Astrocyte (in vitro differentiated cells and primary cell): ENCODE data around the gene MLH1. TPM values are rescaled to one million over a fixed set of nuclear protein-coding genes. Genes with fewer than 3 reads are reported as not detected.

Source experiments
- DNase-seq: peaks from one replicate; pipeline ENCODE4 v3.0.0-alpha.2; 2010; ENCODE audit warnings: low read depth
- FAIRE-seq: peaks from 2 replicates; lab custom pipeline; 2011; peaks lifted over from hg19 to GRCh38; lab: Jason Lieb, UNC
- H2AFZ ChIP-seq: 2 replicates; pipeline ENCODE4 v1.6.0; 2012; ENCODE audit warnings: low read depth, low read length, inconsistent platforms
- H3K27ac ChIP-seq: 2 replicates; pipeline ENCODE4 v1.5.1; 2011; ENCODE audit warnings: low read depth, low read length, inconsistent platforms
- H3K27me3 ChIP-seq: 2 replicates; pipeline ENCODE4 v1.6.0; 2011; ENCODE audit warnings: low read length, inconsistent platforms; ENCODE audit not compliant: insufficient read depth
- H3K36me3 ChIP-seq: 2 replicates; pipeline ENCODE4 v1.5.1; 2011; ENCODE audit warnings: low read length, inconsistent platforms; ENCODE audit not compliant: insufficient read depth
- H3K4me1 ChIP-seq: 2 replicates; pipeline ENCODE4 v1.5.1; 2011; ENCODE audit warnings: low read length, inconsistent platforms; ENCODE audit not compliant: insufficient read depth
- H3K4me2 ChIP-seq: 2 replicates; pipeline ENCODE4 v1.6.0; 2012; ENCODE audit warnings: low read length, inconsistent platforms
- H3K4me3 ChIP-seq: 2 replicates; pipeline ENCODE4 v1.5.1; 2011; ENCODE audit warnings: low read depth, mild to moderate bottlenecking, low read length, inconsistent platforms; ENCODE audit not compliant: insufficient read depth
- H3K79me2 ChIP-seq: 2 replicates; pipeline ENCODE4 v1.6.0; 2012; ENCODE audit warnings: mild to moderate bottlenecking, low read length, inconsistent platforms; ENCODE audit not compliant: insufficient read depth
- H3K9ac ChIP-seq: 2 replicates; pipeline ENCODE4 v1.6.0; 2012; ENCODE audit warnings: mild to moderate bottlenecking, low read length, inconsistent platforms
- H3K9me3 ChIP-seq: 2 replicates; pipeline ENCODE4 v1.5.1; 2012; ENCODE audit warnings: low read depth, mild to moderate bottlenecking, low read length, inconsistent platforms; ENCODE audit not compliant: insufficient read depth
- H4K20me1 ChIP-seq: 2 replicates; pipeline ENCODE4 v1.6.0; 2012; ENCODE audit warnings: low read length, inconsistent platforms; ENCODE audit not compliant: insufficient read depth
- H3K27ac Mint-ChIP-seq: one replicate; pipeline ENCODE4 v1.8.0; 2021; ENCODE audit warnings: mild to moderate bottlenecking, mixed read lengths; ENCODE audit not compliant: unreplicated experiment
- H3K27me3 Mint-ChIP-seq: one replicate; pipeline ENCODE4 v1.8.0; 2021; ENCODE audit warnings: low read depth, mixed read lengths; ENCODE audit not compliant: unreplicated experiment
- H3K36me3 Mint-ChIP-seq: one replicate; pipeline ENCODE4 v1.8.0; 2021; ENCODE audit warnings: low read depth, mixed read lengths; ENCODE audit not compliant: unreplicated experiment
- H3K4me1 Mint-ChIP-seq: one replicate; pipeline ENCODE4 v1.8.0; 2021; ENCODE audit warnings: low read depth, mixed read lengths; ENCODE audit not compliant: unreplicated experiment
- H3K4me3 Mint-ChIP-seq: one replicate; pipeline ENCODE4 v1.8.0; 2021; ENCODE audit warnings: mild to moderate bottlenecking, moderate library complexity, mixed read lengths; ENCODE audit not compliant: unreplicated experiment
- H3K9me3 Mint-ChIP-seq: one replicate; pipeline ENCODE4 v1.8.0; 2021; ENCODE audit warnings: mild to moderate bottlenecking, mixed read lengths; ENCODE audit not compliant: unreplicated experiment
- EZH2 ChIP-seq: IDR thresholded peaks from 2 replicates; pipeline ENCODE4 v1.6.1; 2012; ENCODE audit warnings: mild to moderate bottlenecking, low read length, inconsistent platforms; ENCODE audit not compliant: insufficient read depth
- total RNA-seq: library from RNA; stranded (reverse); gene quantifications from 2 replicates; pipeline ENCODE4 v1.2.1, GENCODE V29; 2021
- TF ChIP-seq, protein P1 (sequence below): IDR thresholded peaks from 2 replicates; pipeline ENCODE4 v1.5.1; 2011; ENCODE audit warnings: low read depth, mild to moderate bottlenecking, inconsistent platforms, low read length, moderate library complexity; ENCODE audit not compliant: insufficient read depth

The MLH1 gene
- total RNA-seq, 1 donor from 2014 or later: 32.0 TPM

DNA sequence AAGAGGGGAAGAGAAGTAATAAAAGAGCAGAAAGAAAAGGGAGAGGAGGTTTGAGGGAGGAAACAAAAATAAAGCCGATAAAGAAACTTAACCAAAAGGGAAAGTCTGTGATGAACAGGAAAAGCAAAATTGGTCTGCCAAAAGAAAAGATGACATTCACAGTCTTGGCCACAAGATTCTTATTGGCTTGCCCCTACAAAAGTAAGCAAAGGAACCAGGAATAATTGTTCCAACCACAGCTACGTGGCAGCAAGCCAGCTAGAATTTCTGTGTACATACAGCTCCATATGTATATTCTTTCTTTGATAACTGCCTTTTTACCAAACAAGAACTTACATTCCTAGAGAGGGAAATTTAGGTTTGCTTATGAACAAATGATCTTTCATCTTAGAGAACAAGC lies 79.6 kb downstream of the MLH1 start:
- peaks cover 5% of the 10 kb centered on the region for H3K36me3 ChIP-seq
- DNase-seq (peak; percentile 86), FAIRE-seq (peak; percentile 95)
- Mint-ChIP-seq H3K4me1 (peaks cover 33% of the 10 kb centered on the region), H3K9me3 (peaks cover 2% of the 10 kb centered on the region), H3K36me3 (peaks cover 16% of the 10 kb centered on the region), H3K4me3 (peak overlapping the region; percentile 51), H3K27ac (peak overlapping the region; percentile 75), H3K27me3 (no peaks in the 10 kb centered on the region)
- H3K27me3 ChIP-seq: no peaks in the 10 kb centered on the region
- TF ChIP-seq EZH2: no peak
- TF ChIP-seq, protein P1, sequence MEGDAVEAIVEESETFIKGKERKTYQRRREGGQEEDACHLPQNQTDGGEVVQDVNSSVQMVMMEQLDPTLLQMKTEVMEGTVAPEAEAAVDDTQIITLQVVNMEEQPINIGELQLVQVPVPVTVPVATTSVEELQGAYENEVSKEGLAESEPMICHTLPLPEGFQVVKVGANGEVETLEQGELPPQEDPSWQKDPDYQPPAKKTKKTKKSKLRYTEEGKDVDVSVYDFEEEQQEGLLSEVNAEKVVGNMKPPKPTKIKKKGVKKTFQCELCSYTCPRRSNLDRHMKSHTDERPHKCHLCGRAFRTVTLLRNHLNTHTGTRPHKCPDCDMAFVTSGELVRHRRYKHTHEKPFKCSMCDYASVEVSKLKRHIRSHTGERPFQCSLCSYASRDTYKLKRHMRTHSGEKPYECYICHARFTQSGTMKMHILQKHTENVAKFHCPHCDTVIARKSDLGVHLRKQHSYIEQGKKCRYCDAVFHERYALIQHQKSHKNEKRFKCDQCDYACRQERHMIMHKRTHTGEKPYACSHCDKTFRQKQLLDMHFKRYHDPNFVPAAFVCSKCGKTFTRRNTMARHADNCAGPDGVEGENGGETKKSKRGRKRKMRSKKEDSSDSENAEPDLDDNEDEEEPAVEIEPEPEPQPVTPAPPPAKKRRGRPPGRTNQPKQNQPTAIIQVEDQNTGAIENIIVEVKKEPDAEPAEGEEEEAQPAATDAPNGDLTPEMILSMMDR: no peak
- H4K20me1 ChIP-seq: peaks cover 3% of the 10 kb centered on the region
- no peaks in the 10 kb centered on the region for H3K79me2 ChIP-seq
- H3K4me3 ChIP-seq: peak overlapping the region; percentile 20
- H3K9me3 ChIP-seq: no peaks in the 10 kb centered on the region
- peak overlapping the region; percentile 51 for H3K9ac ChIP-seq
- H2AFZ ChIP-seq: no peak overlapping the region
- peaks cover 30% of the 10 kb centered on the region for H3K4me1 ChIP-seq
- H3K27ac ChIP-seq: peak overlapping the region; percentile 55
- peak overlapping the region; percentile 83 for H3K4me2 ChIP-seq

DNA sequence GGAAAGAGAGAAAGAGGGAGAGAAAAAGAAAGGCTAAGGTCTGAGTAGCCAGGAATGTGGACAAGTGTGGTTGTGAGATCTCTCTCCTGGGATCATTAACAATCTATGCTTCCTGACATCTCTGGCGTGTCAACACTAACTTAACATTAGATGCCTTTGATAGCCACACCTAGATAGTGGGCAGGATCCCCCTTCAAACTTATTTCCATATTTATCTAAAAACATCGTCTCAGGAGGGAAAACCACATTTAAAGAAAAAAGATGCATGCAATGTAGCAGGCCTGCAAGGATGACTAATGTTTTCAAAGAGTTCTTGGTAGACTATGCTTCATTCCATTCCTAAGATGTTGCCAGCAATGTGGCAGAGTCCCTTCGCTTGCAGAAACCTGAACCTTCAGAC lies 80.9 kb downstream of the MLH1 start:
- Histone ChIP-seq H3K27me3 (no peaks in the 10 kb centered on the region), H3K4me1 (peaks cover 30% of the 10 kb centered on the region), H3K9ac (no peak overlapping the region), H3K4me3 (no peak overlapping the region), H3K4me2 (peak overlapping the region; percentile 74), H3K27ac (peak overlapping the region; percentile 62), H4K20me1 (peaks cover 3% of the 10 kb centered on the region), H3K36me3 (peaks cover 3% of the 10 kb centered on the region), H3K9me3 (no peaks in the 10 kb centered on the region), H2AFZ (no peak overlapping the region), H3K79me2 (no peaks in the 10 kb centered on the region)
- DNase-seq (peak; percentile 90), FAIRE-seq (peak; percentile 99)
- Mint-ChIP-seq H3K36me3 (peaks cover 9% of the 10 kb centered on the region), H3K9me3 (peaks cover 2% of the 10 kb centered on the region), H3K27ac (peak overlapping the region; percentile 81), H3K4me1 (peaks cover 30% of the 10 kb centered on the region), H3K27me3 (no peaks in the 10 kb centered on the region), H3K4me3 (no peak overlapping the region)
- no peak for TF ChIP-seq EZH2
- TF ChIP-seq, protein P1: no peak

DNA sequence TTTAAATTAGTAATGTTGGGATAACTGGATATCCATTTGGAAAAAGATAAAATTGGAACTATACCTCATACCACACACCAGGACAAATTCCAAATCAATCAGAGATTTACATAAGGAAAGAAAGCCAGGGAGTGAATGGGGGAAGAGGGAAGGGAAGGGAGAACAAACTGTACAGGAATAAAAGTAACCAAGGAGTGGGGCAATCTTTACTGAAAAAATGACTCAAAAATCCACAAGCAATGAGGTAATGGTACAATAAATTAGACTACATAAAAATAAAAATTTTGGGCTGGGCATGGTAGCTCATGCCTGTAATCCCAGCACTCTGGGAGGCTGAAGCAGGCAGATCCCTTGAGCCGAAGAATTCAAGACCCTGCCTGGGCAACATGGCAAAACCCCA lies 82.6 kb downstream of the MLH1 start:
- Mint-ChIP-seq H3K4me1 (peaks cover 30% of the 10 kb centered on the region), H3K4me3 (no peak overlapping the region), H3K27me3 (no peaks in the 10 kb centered on the region), H3K27ac (no peak overlapping the region), H3K36me3 (peaks cover 7% of the 10 kb centered on the region), H3K9me3 (no peaks in the 10 kb centered on the region)
- DNase-seq (no peak), FAIRE-seq (no peak)
- TF ChIP-seq, protein P1: no peak
- TF ChIP-seq EZH2: no peak
- no peak overlapping the region for H3K9ac ChIP-seq
- no peak overlapping the region for H3K27ac ChIP-seq
- no peak overlapping the region for H2AFZ ChIP-seq
- H3K4me1 ChIP-seq: peaks cover 30% of the 10 kb centered on the region
- H3K36me3 ChIP-seq: peaks cover 7% of the 10 kb centered on the region
- H3K4me2 ChIP-seq: no peak overlapping the region
- H3K4me3 ChIP-seq: no peak overlapping the region
- no peaks in the 10 kb centered on the region for H3K27me3 ChIP-seq
- no peaks in the 10 kb centered on the region for H3K9me3 ChIP-seq
- H3K79me2 ChIP-seq: no peaks in the 10 kb centered on the region
- peaks cover 3% of the 10 kb centered on the region for H4K20me1 ChIP-seq
